Suprapubic skin (tissue), 3 donors: ENCODE measurements around the gene MCL1.

ENCODE experiments used
- EP300 ChIP-seq: sonication (generic); formaldehyde crosslinking; IDR thresholded peaks from one replicate; pipeline ENCODE4 v1.6.1; 2017; ENCODE audit warnings: antibody characterized with exemption
- POLR2A ChIP-seq, 2 donors: fragments of 450-650 bp; IDR thresholded peaks; one replicate each; pipeline ENCODE4 v1.6.1; 2017; ENCODE audit warnings: antibody characterized with exemption in 2 of 2, mild to moderate bottlenecking in 2 of 2, moderate library complexity in 2 of 2
- TF ChIP-seq, protein P1 (sequence below), 2 donors: fragments of 200-600 bp in 1 of 2; fragments of 450-650 bp in 1 of 2; sonication (generic) in 1 of 2; IDR thresholded peaks; one replicate each; pipeline ENCODE4 v1.5.1; 2016 to 2019; ENCODE audit warnings: antibody characterized with exemption in 2 of 2, mild to moderate bottlenecking in 1 of 2, moderate library complexity in 1 of 2

DNA sequence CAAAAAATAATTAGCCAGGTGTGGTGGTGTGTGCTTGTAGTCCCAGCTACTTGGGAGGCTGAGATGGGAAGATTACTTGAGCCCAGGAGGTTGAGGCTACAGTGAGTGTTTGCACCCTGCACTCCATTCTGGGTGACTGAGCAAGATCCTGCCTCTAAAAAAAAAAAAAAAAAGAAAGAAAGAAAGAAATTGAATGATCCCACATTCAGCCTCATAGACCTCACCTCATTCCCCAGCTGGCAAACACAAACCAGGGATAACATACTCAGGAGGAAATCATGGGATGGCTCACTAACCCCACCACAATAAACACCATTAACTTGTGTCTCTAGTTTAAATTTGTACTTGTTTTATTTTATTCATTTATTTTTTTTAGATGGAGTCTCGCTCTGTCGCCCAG, 41.5 kb upstream of the MCL1 start:
- TF ChIP-seq POLR2A (IDR thresholded peaks at IDR 0.05) (no peak), EP300 (no peak)
- TF ChIP-seq, protein P1, sequence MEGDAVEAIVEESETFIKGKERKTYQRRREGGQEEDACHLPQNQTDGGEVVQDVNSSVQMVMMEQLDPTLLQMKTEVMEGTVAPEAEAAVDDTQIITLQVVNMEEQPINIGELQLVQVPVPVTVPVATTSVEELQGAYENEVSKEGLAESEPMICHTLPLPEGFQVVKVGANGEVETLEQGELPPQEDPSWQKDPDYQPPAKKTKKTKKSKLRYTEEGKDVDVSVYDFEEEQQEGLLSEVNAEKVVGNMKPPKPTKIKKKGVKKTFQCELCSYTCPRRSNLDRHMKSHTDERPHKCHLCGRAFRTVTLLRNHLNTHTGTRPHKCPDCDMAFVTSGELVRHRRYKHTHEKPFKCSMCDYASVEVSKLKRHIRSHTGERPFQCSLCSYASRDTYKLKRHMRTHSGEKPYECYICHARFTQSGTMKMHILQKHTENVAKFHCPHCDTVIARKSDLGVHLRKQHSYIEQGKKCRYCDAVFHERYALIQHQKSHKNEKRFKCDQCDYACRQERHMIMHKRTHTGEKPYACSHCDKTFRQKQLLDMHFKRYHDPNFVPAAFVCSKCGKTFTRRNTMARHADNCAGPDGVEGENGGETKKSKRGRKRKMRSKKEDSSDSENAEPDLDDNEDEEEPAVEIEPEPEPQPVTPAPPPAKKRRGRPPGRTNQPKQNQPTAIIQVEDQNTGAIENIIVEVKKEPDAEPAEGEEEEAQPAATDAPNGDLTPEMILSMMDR (IDR thresholded peaks at IDR 0.05) = no peak
